Keratinocyte (primary cell): ENCODE data around the gene SYPL1. TPM values are rescaled to one million over a fixed set of nuclear protein-coding genes. Genes with fewer than 3 reads are reported as not detected.
A peak's percentile ranks its signal among the peaks of the same experiment; 100 is the strongest.

Experiments
- DNase-seq: peaks from one replicate; pipeline ENCODE4 v3.0.0-alpha.2; 2011; ENCODE audit warnings: low read depth, missing footprints, low spot score
- FAIRE-seq: peaks from 2 replicates; lab custom pipeline; 2011; peaks lifted over from hg19 to GRCh38; lab: Jason Lieb, UNC
- H2AFZ ChIP-seq: 2 replicates; pipeline ENCODE4 v1.6.0; 2012; ENCODE audit warnings: low read length, control low read depth, inconsistent platforms; ENCODE audit not compliant: control insufficient read depth
- H3K27ac ChIP-seq: 2 replicates; pipeline ENCODE4 v1.5.1; 2011; ENCODE audit warnings: low read length; ENCODE audit not compliant: control insufficient read depth, insufficient read depth
- H3K27me3 ChIP-seq: 3 replicates; pipeline ENCODE4 v1.6.0; 2011; ENCODE audit warnings: low read length; ENCODE audit not compliant: control insufficient read depth, insufficient read depth; ENCODE audit errors: extremely low read depth
- H3K36me3 ChIP-seq, 2 experiments: 2 replicates in 1 of 2; 3 replicates in 1 of 2; pipeline ENCODE4 v1.5.1; 2011; ENCODE audit warnings: low read length in 2 of 2, mild to moderate bottlenecking in 1 of 2; ENCODE audit not compliant: control insufficient read depth in 2 of 2, insufficient read depth in 2 of 2; ENCODE audit errors: extremely low read depth in 1 of 2
- H3K4me1 ChIP-seq: 3 replicates; pipeline ENCODE4 v1.5.1; 2011; ENCODE audit warnings: low read length; ENCODE audit not compliant: control insufficient read depth, insufficient read depth; ENCODE audit errors: extremely low read depth
- H3K4me2 ChIP-seq: 3 replicates; pipeline ENCODE4 v1.6.0; 2011; ENCODE audit warnings: low read depth, low read length; ENCODE audit not compliant: control insufficient read depth, insufficient read depth; ENCODE audit errors: extremely low read depth
- H3K4me3 ChIP-seq, 3 experiments: fragments of 200-600 bp in 1 of 3; sonication (generic) in 1 of 3; 2 replicates in 2 of 3; 3 replicates in 1 of 3; pipeline ENCODE4 v1.5.1; 2011 to 2016; ENCODE audit warnings: low read length in 3 of 3, mild to moderate bottlenecking in 3 of 3, control low read depth in 2 of 3, inconsistent platforms in 1 of 3, low read depth in 1 of 3, mixed read lengths in 1 of 3, mixed run types in 1 of 3, moderate library complexity in 1 of 3; ENCODE audit not compliant: control insufficient read depth in 2 of 3, insufficient read depth in 2 of 3; ENCODE audit errors: extremely low read depth in 1 of 3
- H3K79me2 ChIP-seq: 2 replicates; pipeline ENCODE4 v1.6.0; 2012; ENCODE audit warnings: low read length; ENCODE audit not compliant: control insufficient read depth, insufficient read depth
- H3K9ac ChIP-seq: 3 replicates; pipeline ENCODE4 v1.6.0; 2011; ENCODE audit warnings: low read length; ENCODE audit not compliant: control insufficient read depth, insufficient read depth; ENCODE audit errors: extremely low read depth
- H3K9me1 ChIP-seq: 3 replicates; pipeline ENCODE4 v1.6.0; 2011; ENCODE audit warnings: low read length; ENCODE audit not compliant: control insufficient read depth, insufficient read depth; ENCODE audit errors: extremely low read depth
- H3K9me3 ChIP-seq: 2 replicates; pipeline ENCODE4 v1.5.1; 2012; ENCODE audit warnings: low read depth, low read length; ENCODE audit not compliant: control insufficient read depth
- H4K20me1 ChIP-seq: 3 replicates; pipeline ENCODE4 v1.6.0; 2011; ENCODE audit warnings: low read length; ENCODE audit not compliant: control insufficient read depth, insufficient read depth; ENCODE audit errors: extremely low read depth
- EZH2 ChIP-seq: IDR thresholded peaks from one replicate; pipeline ENCODE4 v1.6.1; 2012; ENCODE audit warnings: inconsistent platforms, mild to moderate bottlenecking, low read length, moderate library complexity
- dilution Hi-C: fragments of 300-500 bp; cut with MboI; formaldehyde crosslinking; loops from one replicate; pipeline ENCODE4 v1.7.0; 2020; ENCODE audit warnings: low sequenced_read_pairs; ENCODE audit not compliant: extremely low pct_ligation_motif_present
- polyA plus RNA-seq, 5 experiments: library from polyadenylated mRNA; depleted of rRNA in 3 of 5; stranded (reverse) in 3 of 5; stranded (forward) in 1 of 5; unstranded in 1 of 5; fragments of >200 nt; gene quantifications; 1 replicate in 1 of 5; 2 replicates in 3 of 5; 3 replicates in 1 of 5; pipeline versions ENCODE4 v1.2.1 to v1.2.3, GENCODE V29; 2011 to 2012; ENCODE audit warnings: missing spikeins in 2 of 5, low read depth in 1 of 5, low replicate concordance in 1 of 5
- TF ChIP-seq, protein P1 (sequence below), 3 experiments: IDR thresholded peaks in 1 of 3; conservative IDR thresholded peaks in 1 of 3; optimal IDR thresholded peaks in 1 of 3; 2 replicates in 2 of 3; 3 replicates in 1 of 3; pipeline versions ENCODE3 to v1.5.1; 2011; ENCODE audit warnings: low read length in 3 of 3, mild to moderate bottlenecking in 3 of 3, moderate library complexity in 2 of 3, control low read depth in 1 of 3, inconsistent platforms in 1 of 3; ENCODE audit not compliant: insufficient read depth in 2 of 3; ENCODE audit errors: extremely low read depth in 1 of 3

Gene SYPL1
- polyA plus RNA-seq, 1 donor (not counting 4 experiments of a cell fraction or from before 2014, with no cell fraction given), result 254 TPM

DNA sequence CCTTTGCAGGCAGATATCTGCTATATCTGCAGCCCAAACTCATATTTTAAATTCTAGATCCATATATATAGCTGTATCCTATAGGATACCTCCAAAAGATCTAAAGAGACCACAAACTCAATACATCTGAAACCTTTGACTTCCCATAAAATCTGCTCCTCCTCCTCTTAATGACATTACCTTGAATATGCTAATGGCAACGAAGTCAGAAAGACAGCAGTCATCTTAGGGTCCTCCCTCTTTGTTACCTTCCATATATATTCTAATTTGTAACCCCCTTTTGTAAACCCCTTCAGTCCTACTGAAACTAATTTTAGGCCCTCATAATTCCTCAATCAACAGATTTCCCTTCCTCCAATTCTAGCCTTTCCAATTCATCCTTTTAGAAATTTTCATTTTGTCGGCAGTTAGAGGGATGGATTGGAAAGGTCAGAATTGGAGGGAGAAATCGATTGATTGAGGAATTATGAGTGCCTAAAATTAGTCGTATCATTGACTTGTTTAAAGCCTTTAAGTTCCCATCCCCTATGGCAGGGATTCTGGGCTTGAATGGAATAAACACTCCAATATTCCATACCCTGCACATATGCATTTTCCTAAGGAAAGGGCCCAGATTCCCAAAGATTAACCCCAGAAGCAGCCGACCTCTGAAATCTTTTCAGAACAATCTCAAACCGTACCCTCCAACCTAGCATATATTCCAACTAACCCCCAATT lies 2.4 kb downstream of the SYPL1 start:
- dilution Hi-C loops, result no loop called here
- no peaks in the 10 kb centered on the region for H3K27me3 ChIP-seq
- peak overlapping the region; percentile 69 to 98 (median 78) for H3K4me3 ChIP-seq

DNA sequence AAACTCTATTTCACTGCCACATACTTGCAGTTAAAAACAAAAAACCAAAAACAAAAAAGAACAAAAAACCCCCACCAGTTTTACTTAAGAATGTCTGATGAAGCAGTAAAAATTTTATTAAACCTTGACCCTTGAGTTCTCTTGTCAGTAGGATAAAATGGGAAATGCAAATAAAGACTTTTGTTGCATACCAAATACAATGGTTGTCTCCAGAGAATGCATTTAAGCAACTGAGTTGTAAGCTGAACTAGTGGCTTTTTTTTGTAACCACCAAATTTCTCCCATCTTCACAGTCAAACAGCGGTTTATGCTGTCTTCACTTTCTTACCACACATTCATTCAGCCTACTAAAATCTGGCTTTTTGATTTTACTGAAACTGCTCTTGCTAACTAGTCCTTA lies 3.1 kb downstream of the SYPL1 start:
- H3K27me3 ChIP-seq, result no peaks in the 10 kb centered on the region
- no peak overlapping the region for H3K27ac ChIP-seq
- H2AFZ ChIP-seq, result no peak overlapping the region
- H3K36me3 ChIP-seq, result peaks cover 0 to 13% of the 10 kb centered on the region in 2 experiments
- H3K4me3 ChIP-seq, result peak overlapping the region in 2 of 3 experiments; percentile 31 to 98
- H3K79me2 ChIP-seq, result peaks cover 79% of the 10 kb centered on the region
- no peak for DNase-seq
- dilution Hi-C loops, result no loop called here
- H3K9me3 ChIP-seq, result no peaks in the 10 kb centered on the region
- TF ChIP-seq EZH2, result no peak
- TF ChIP-seq, protein P1, sequence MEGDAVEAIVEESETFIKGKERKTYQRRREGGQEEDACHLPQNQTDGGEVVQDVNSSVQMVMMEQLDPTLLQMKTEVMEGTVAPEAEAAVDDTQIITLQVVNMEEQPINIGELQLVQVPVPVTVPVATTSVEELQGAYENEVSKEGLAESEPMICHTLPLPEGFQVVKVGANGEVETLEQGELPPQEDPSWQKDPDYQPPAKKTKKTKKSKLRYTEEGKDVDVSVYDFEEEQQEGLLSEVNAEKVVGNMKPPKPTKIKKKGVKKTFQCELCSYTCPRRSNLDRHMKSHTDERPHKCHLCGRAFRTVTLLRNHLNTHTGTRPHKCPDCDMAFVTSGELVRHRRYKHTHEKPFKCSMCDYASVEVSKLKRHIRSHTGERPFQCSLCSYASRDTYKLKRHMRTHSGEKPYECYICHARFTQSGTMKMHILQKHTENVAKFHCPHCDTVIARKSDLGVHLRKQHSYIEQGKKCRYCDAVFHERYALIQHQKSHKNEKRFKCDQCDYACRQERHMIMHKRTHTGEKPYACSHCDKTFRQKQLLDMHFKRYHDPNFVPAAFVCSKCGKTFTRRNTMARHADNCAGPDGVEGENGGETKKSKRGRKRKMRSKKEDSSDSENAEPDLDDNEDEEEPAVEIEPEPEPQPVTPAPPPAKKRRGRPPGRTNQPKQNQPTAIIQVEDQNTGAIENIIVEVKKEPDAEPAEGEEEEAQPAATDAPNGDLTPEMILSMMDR (optimal IDR thresholded peaks at IDR 0.05 in 1 of 3, IDR thresholded peaks at IDR 0.05 in 1 of 3, conservative IDR thresholded peaks at IDR 0.05 in 1 of 3; ENCODE audit: extremely low read depth in 1 of 3, insufficient read depth in 2 of 3, low read length in 3 of 3), result no peak
- peak overlapping the region; percentile 73 for H3K4me2 ChIP-seq
- no peaks in the 10 kb centered on the region for H3K9me1 ChIP-seq
- H3K4me1 ChIP-seq, result peaks cover 26% of the 10 kb centered on the region
- peaks cover 12% of the 10 kb centered on the region for H4K20me1 ChIP-seq
- H3K9ac ChIP-seq, result no peak overlapping the region
- no peak for FAIRE-seq

More for the DNA sequence above, 2.4 kb downstream of the SYPL1 start:
- H3K9me3 ChIP-seq, result no peaks in the 10 kb centered on the region
- peaks cover 0 to 10% of the 10 kb centered on the region in 2 experiments for H3K36me3 ChIP-seq
- peaks cover 26% of the 10 kb centered on the region for H3K4me1 ChIP-seq
- H3K27ac ChIP-seq, result no peak overlapping the region
- no peak overlapping the region for H2AFZ ChIP-seq
- FAIRE-seq (no peak), DNase-seq (no peak)
- TF ChIP-seq, protein P1 (optimal IDR thresholded peaks at IDR 0.05 in 1 of 3, IDR thresholded peaks at IDR 0.05 in 1 of 3, conservative IDR thresholded peaks at IDR 0.05 in 1 of 3; ENCODE audit: extremely low read depth in 1 of 3, insufficient read depth in 2 of 3, low read length in 3 of 3), result no peak
- no peak for TF ChIP-seq EZH2
- H3K79me2 ChIP-seq, result peaks cover 72% of the 10 kb centered on the region
- H3K9ac ChIP-seq, result no peak overlapping the region
- H3K4me2 ChIP-seq, result peak overlapping the region; percentile 73
- peaks cover 12% of the 10 kb centered on the region for H4K20me1 ChIP-seq
- no peaks in the 10 kb centered on the region for H3K9me1 ChIP-seq
